ENCODE results near the gene DEPP1.

The DEPP1 gene

DNA sequence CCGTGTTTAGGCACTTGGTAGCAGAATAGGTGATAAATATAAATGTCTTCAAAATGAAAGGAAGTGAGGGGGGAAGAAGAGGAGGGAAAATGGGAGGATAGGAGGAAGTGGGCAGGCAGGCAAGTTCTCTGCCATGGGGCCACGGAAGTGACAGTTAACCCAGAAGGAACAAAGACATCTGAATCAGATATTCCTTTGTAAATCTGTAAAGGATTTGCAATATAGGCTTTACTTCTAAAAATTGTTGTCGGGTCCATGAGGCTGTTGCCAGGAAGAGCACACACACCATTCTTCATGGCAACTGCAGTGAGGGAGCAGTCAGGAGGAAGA lies 42.7 kb downstream of the DEPP1 start:
- Histone ChIP-seq H3K27me3 (ENCODE audit: control insufficient read depth, insufficient read depth, low read length) (no peaks in the 10 kb centered on the region), H3K79me2 (no peaks in the 10 kb centered on the region), H3K9ac (no peak overlapping the region), H3K4me2 (ENCODE audit: low read length) (no peak overlapping the region), H2AFZ (no peak overlapping the region), H3K9me3 (ENCODE audit: control insufficient read depth, low read length) (no peaks in the 10 kb centered on the region), H3K4me1 (no peaks in the 10 kb centered on the region), H3K4me3 (ENCODE audit: low read depth, low read length) (no peak overlapping the region), H3K27ac (no peak overlapping the region), H3K36me3 (ENCODE audit: control insufficient read depth, insufficient read depth, low read length) (no peaks in the 10 kb centered on the region)
- TF ChIP-seq, protein P1, sequence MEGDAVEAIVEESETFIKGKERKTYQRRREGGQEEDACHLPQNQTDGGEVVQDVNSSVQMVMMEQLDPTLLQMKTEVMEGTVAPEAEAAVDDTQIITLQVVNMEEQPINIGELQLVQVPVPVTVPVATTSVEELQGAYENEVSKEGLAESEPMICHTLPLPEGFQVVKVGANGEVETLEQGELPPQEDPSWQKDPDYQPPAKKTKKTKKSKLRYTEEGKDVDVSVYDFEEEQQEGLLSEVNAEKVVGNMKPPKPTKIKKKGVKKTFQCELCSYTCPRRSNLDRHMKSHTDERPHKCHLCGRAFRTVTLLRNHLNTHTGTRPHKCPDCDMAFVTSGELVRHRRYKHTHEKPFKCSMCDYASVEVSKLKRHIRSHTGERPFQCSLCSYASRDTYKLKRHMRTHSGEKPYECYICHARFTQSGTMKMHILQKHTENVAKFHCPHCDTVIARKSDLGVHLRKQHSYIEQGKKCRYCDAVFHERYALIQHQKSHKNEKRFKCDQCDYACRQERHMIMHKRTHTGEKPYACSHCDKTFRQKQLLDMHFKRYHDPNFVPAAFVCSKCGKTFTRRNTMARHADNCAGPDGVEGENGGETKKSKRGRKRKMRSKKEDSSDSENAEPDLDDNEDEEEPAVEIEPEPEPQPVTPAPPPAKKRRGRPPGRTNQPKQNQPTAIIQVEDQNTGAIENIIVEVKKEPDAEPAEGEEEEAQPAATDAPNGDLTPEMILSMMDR (IDR thresholded peaks at IDR 0.05), result no peak

DNA sequence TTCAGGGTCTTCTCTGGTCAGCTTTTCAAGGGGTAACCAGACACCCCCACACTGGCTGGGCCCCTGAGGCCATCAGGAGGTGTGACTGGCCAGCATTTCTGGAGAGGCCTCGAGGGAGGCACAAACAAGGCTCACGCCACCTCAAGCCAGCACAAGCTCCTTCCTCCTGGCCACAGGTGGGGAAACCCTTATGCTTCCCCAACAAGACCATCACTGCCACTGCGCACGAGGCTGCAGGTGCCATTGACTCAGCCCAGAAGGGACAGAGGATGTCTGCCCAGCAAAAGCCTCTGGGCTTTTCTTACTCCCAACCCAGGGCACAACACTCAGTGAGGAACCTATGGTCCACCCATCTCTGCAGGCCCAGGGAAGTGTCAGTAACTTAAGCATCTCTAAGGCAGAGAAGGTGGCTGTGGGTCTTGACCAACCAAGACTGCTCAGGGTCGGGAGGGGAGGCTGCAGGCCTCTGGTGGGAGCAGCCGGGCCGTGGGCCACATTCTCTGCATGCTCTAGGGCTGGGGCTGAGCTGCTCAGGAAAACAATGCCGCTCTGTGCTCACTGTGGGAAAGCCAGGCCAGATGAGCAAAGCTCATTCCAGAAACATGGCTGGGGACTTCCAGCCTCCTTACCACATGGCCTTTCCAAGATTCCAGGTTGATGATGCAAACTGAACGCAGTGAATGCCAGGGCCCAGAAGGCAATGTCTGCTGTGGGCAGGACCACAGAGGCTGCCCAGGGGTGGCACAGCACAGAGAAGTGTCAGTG lies 43.2 kb downstream of the DEPP1 start:
- Histone ChIP-seq H3K4me1 (no peaks in the 10 kb centered on the region), H3K79me2 (no peaks in the 10 kb centered on the region), H3K36me3 (ENCODE audit: control insufficient read depth, insufficient read depth, low read length) (no peaks in the 10 kb centered on the region), H3K27me3 (ENCODE audit: control insufficient read depth, insufficient read depth, low read length) (no peaks in the 10 kb centered on the region), H3K9ac (no peak overlapping the region), H3K9me3 (ENCODE audit: control insufficient read depth, low read length) (no peaks in the 10 kb centered on the region), H3K27ac (no peak overlapping the region), H3K4me2 (ENCODE audit: low read length) (no peak overlapping the region), H2AFZ (no peak overlapping the region), H3K4me3 (ENCODE audit: low read depth, low read length) (no peak overlapping the region)
- TF ChIP-seq, protein P1 (IDR thresholded peaks at IDR 0.05), result no peak

DNA sequence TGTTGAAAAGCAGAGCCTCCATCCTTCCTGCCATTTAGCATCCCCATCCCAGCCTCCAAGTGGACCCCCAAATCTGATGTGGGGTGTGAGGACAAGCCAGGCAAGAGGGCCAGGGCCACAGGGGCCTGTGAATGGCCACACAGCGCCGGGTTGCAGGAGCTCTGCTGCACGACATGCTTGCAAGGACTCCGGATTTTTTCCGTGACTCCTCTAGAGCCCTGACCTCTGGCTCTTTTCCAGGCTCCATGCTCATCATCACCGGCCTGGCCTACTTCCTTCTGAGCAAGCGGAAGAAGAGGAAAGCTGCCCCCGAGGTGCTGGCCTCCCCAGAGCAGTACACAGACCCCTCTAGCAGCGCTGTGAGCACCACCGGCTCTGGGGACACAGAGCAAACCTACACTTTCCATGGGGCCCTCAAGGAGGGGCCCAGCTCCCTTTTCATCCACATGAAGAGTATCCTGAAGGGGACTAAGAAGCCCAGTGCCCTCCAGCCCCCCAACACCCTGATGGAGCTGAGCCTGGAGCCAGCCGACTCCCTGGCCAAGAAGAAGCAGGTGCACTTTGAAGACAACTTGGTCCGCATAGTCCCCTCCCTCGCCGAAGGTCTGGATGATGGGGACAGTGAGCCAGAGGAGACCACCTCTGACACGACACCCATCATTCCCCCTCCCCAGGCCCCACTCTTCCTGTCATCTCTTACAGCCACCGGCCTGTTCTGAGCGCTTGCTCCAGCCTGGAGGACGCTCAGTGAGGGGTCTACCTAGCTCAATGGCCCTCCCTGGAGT lies 44.0 kb downstream of the DEPP1 start:
- no peaks in the 10 kb centered on the region for H3K36me3 ChIP-seq (ENCODE audit: control insufficient read depth, insufficient read depth, low read length)
- TF ChIP-seq, protein P1 (IDR thresholded peaks at IDR 0.05), result no peak
- no peaks in the 10 kb centered on the region for H3K79me2 ChIP-seq
- no peak overlapping the region for H3K9ac ChIP-seq
- no peaks in the 10 kb centered on the region for H3K4me1 ChIP-seq
- H3K4me3 ChIP-seq (ENCODE audit: low read depth, low read length), result no peak overlapping the region
- H3K27me3 ChIP-seq (ENCODE audit: control insufficient read depth, insufficient read depth, low read length), result no peaks in the 10 kb centered on the region
- H2AFZ ChIP-seq, result no peak overlapping the region
- no peaks in the 10 kb centered on the region for H3K9me3 ChIP-seq (ENCODE audit: control insufficient read depth, low read length)
- H3K4me2 ChIP-seq (ENCODE audit: low read length), result no peak overlapping the region
- no peak overlapping the region for H3K27ac ChIP-seq

DNA sequence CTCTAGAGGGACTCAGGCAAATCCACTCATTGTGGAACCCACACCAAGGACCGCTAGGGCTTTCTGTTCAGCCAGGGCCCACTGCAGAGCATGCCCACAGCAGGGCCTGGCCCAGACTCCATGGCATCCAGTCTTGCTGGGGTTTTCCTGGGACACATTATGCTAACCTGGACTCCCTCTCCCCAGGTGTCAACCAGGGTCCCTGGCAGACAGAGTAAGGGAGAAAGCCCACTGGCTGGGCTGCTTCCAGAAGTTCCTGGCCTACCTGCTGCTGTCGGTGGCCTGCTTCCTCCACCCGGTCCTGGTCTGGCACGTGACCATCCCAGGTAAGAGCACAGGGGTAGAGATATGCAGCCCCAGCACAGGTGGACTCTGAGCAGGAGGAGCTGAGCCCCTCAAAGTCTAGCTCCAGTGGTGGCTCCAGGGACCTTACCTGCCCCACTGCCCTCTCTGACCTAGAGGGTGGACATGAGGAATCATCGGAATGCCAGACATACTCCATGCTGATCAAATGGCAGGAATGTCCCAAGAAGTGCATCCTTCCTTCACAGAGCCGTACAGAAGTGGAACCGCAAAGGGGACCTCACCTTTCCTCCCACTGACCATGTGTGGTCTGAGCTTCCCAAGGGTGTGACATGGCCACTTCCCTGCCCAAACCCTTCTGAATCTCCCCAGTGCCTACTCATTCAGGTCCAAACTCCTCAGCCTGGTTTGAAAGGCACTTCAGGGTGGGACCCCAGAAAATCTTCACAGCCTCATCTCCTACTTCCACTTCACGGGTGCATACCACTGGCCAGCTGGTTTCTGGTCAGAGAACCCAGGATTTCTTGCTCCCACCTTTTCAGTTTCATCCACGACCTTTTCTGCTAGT lies 44.9 kb downstream of the DEPP1 start:
- Histone ChIP-seq H3K36me3 (ENCODE audit: control insufficient read depth, insufficient read depth, low read length) (no peaks in the 10 kb centered on the region), H3K4me1 (no peaks in the 10 kb centered on the region), H3K27me3 (ENCODE audit: control insufficient read depth, insufficient read depth, low read length) (no peaks in the 10 kb centered on the region), H3K9ac (no peak overlapping the region), H3K4me2 (ENCODE audit: low read length) (no peak overlapping the region), H3K79me2 (no peaks in the 10 kb centered on the region), H3K27ac (no peak overlapping the region), H3K9me3 (ENCODE audit: control insufficient read depth, low read length) (no peaks in the 10 kb centered on the region), H2AFZ (no peak overlapping the region), H3K4me3 (ENCODE audit: low read depth, low read length) (no peak overlapping the region)
- TF ChIP-seq, protein P1 (IDR thresholded peaks at IDR 0.05), result no peak
